AG09319 (cell line): ENCODE data around the gene NLGN2.

Source experiments
- DNase-seq: peaks from one replicate; pipeline ENCODE4 v3.0.0-alpha.2; 2010; ENCODE audit warnings: low read depth; ENCODE audit errors: extremely low read depth
- CTCF ChIP-seq: IDR thresholded peaks from 2 replicates; pipeline ENCODE4 v1.5.1; 2011; ENCODE audit warnings: low read depth, mild to moderate bottlenecking, inconsistent platforms, low read length, moderate library complexity

Gene NLGN2

GRCh38 chr17:7468804-7469389 is 61.3 kb downstream of the NLGN2 start:
- no peak for TF ChIP-seq CTCF
- DNase-seq = no peak
